Measurements from ENCODE around the gene MED25. TPM values are rescaled to one million over a fixed set of nuclear protein-coding genes. Genes with fewer than 3 reads are reported as not detected.

MED25 gene
- total and polyA plus RNA-seq, 9 of the 15 experiments (the other 6 are each of a cell fraction or from before 2014, with no cell fraction given): 4.1 to 93.9 (median 19.3) TPM

DNA sequence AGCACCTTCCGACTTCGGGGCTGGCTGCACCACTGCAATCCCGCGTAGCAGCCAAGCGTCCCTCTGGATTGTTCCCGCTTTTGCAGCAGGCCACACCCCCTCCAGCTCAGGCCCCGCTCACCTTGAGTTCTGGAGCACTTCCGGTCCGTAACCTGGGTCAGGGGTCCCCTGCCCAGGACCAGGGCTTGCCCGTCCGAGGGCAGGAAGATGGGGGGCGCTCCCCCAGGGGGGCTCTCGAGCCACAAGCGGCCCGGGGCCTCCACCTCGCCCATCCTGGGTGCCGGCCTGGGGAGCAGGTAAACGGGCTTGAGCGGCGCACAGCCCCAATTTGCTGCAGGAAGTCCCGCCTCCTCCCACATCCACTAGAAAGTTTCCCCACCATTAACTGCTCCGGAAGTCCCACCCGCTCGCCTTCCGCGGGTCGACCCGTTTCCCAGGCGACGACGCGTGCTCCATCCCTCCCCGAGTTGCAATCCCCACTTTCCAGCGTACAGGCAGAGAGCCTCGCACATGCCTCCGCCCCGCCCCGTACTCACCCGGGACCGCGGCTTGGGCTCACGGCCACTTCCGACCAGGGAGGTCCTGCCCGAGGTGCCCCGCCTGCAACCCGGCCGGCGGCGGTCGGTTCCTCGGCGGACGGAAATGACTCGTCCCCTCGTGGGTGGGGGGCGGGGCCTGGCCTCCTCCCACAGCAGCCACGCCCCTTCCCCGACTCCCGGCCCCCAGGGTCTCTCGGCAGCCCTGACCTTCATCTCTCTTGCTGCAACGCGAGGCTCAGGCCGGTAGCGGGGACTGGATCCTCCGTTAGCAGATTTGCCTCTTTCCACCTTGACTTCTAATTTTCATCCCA lies 49.1 kb downstream of the MED25 start, which contains the start of gene PNKP (continued):
- no peak for TF ChIP-seq PCBP1 (IDR thresholded peaks at IDR 0.05; ENCODE audit: low read depth, low read length, poor library complexity, severe bottlenecking)
- TF ChIP-seq NR3C1 (CRISPR knock-in tag; IDR thresholded peaks at IDR 0.05): no peak
- peak; percentile 90 for TF ChIP-seq KLF13 (tag; IDR thresholded peaks at IDR 0.05; ENCODE audit: borderline replicate concordance, low read depth)
- TF ChIP-seq ILF3 (IDR thresholded peaks at IDR 0.05; ENCODE audit: borderline replicate concordance): no peak
- TF ChIP-seq ASH1L (IDR thresholded peaks at IDR 0.05; ENCODE audit: borderline replicate concordance, low read depth, partially characterized antibody): no peak
- TF ChIP-seq KDM5B (IDR thresholded peaks at IDR 0.05; ENCODE audit: insufficient replicate concordance, low read depth, low read length): peak; percentile 86
- TF ChIP-seq HNRNPL (IDR thresholded peaks at IDR 0.05; ENCODE audit: low read depth, low read length): no peak
- TF ChIP-seq ATF7 (IDR thresholded peaks at IDR 0.05): peak; percentile 88
- TF ChIP-seq, protein P1, sequence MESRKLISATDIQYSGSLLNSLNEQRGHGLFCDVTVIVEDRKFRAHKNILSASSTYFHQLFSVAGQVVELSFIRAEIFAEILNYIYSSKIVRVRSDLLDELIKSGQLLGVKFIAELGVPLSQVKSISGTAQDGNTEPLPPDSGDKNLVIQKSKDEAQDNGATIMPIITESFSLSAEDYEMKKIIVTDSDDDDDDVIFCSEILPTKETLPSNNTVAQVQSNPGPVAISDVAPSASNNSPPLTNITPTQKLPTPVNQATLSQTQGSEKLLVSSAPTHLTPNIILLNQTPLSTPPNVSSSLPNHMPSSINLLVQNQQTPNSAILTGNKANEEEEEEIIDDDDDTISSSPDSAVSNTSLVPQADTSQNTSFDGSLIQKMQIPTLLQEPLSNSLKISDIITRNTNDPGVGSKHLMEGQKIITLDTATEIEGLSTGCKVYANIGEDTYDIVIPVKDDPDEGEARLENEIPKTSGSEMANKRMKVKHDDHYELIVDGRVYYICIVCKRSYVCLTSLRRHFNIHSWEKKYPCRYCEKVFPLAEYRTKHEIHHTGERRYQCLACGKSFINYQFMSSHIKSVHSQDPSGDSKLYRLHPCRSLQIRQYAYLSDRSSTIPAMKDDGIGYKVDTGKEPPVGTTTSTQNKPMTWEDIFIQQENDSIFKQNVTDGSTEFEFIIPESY (CRISPR knock-in tag; IDR thresholded peaks at IDR 0.05): no peak
- TF ChIP-seq, protein P2, sequence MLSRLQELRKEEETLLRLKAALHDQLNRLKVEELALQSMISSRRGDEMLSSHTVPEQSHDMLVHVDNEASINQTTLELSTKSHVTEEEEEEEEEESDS (CRISPR knock-in tag; IDR thresholded peaks at IDR 0.05): no peak
- no peak for TF ChIP-seq CHCHD3 (CRISPR knock-in tag; IDR thresholded peaks at IDR 0.05)
- TF ChIP-seq, protein P3, sequence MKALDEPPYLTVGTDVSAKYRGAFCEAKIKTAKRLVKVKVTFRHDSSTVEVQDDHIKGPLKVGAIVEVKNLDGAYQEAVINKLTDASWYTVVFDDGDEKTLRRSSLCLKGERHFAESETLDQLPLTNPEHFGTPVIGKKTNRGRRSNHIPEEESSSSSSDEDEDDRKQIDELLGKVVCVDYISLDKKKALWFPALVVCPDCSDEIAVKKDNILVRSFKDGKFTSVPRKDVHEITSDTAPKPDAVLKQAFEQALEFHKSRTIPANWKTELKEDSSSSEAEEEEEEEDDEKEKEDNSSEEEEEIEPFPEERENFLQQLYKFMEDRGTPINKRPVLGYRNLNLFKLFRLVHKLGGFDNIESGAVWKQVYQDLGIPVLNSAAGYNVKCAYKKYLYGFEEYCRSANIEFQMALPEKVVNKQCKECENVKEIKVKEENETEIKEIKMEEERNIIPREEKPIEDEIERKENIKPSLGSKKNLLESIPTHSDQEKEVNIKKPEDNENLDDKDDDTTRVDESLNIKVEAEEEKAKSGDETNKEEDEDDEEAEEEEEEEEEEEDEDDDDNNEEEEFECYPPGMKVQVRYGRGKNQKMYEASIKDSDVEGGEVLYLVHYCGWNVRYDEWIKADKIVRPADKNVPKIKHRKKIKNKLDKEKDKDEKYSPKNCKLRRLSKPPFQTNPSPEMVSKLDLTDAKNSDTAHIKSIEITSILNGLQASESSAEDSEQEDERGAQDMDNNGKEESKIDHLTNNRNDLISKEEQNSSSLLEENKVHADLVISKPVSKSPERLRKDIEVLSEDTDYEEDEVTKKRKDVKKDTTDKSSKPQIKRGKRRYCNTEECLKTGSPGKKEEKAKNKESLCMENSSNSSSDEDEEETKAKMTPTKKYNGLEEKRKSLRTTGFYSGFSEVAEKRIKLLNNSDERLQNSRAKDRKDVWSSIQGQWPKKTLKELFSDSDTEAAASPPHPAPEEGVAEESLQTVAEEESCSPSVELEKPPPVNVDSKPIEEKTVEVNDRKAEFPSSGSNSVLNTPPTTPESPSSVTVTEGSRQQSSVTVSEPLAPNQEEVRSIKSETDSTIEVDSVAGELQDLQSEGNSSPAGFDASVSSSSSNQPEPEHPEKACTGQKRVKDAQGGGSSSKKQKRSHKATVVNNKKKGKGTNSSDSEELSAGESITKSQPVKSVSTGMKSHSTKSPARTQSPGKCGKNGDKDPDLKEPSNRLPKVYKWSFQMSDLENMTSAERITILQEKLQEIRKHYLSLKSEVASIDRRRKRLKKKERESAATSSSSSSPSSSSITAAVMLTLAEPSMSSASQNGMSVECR (CRISPR knock-in tag; IDR thresholded peaks at IDR 0.05): peak; percentile 62; the same call in 1 of the 2 replicates
- TF ChIP-seq EP400 (IDR thresholded peaks at IDR 0.05): peak; percentile 97
- TF ChIP-seq ZSCAN32 (CRISPR knock-in tag; IDR thresholded peaks at IDR 0.05): no peak
- no peak for TF ChIP-seq ZC3H11A (IDR thresholded peaks at IDR 0.05; ENCODE audit: low read depth, low read length)
- TF ChIP-seq MTA3 (IDR thresholded peaks at IDR 0.05; ENCODE audit: borderline replicate concordance): peak; percentile 76; the same call in 1 of the 2 replicates
- TF ChIP-seq SAFB (IDR thresholded peaks at IDR 0.05; ENCODE audit: borderline replicate concordance, low read depth, low read length): peak; percentile 73
- TF ChIP-seq ZNF146 (CRISPR knock-in tag; IDR thresholded peaks at IDR 0.05; ENCODE audit: unreplicated experiment): no peak
- TF ChIP-seq MCM7 (IDR thresholded peaks at IDR 0.05): no peak
- no peak for TF ChIP-seq KLF10 (CRISPR knock-in tag; IDR thresholded peaks at IDR 0.05)
- TF ChIP-seq SMARCB1 (IDR thresholded peaks at IDR 0.05; ENCODE audit: insufficient read length, low read depth): no peak
- no peak for TF ChIP-seq TGIF2 (CRISPR knock-in tag; IDR thresholded peaks at IDR 0.05)
- peak; percentile 62 for TF ChIP-seq MXI1 (IDR thresholded peaks at IDR 0.05; ENCODE audit: low read depth, low read length)

All from K562 (cell line).